SK-N-MC (cell line): ENCODE results near the gene PARD3B.

Experiments used
- EZH2 ChIP-seq: fragments of 200-600 bp; sonication (generic); IDR thresholded peaks from one replicate; pipeline ENCODE4 v1.6.1; 2017; ENCODE audit warnings: antibody characterized with exemption
- POLR2AphosphoS5 ChIP-seq: IDR thresholded peaks from 2 replicates; pipeline ENCODE4 v1.6.1; 2012; ENCODE audit warnings: mild to moderate bottlenecking, low read depth, low read length, borderline replicate concordance

DNA sequence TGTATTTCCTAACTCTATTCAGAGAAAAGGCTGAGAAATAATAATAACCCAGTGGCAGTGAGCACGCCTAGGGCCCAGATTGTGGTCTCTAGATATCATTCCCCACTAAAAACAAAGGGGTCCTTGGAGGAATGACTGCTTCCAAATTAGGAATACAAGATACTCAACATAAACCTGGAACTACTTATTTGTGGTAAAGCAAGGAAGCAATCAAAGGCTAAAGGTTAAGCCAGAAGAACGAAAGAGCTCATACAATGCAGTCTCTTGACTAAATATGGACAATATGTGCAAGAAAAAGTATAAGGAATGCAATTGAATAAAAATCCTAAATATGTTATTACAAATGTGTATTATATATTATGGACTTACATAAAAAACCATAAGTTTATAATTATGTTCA, 883.5 kb downstream of the PARD3B start:
- no peak for TF ChIP-seq POLR2AphosphoS5
- TF ChIP-seq EZH2: no peak
